Neural cell (in vitro differentiated cells): ENCODE data around the gene FFAR3. TPM values are rescaled to one million over a fixed set of nuclear protein-coding genes. Genes with fewer than 3 reads are reported as not detected.

Experiments
- H2AFZ ChIP-seq: fragments of 200-600, 300-800 bp; sonication (generic), shearing (Covaris generic); 2 replicates; pipeline ENCODE4 v1.6.0; 2014; ENCODE audit warnings: low read depth, mild to moderate bottlenecking, antibody characterized with exemption, low read length, moderate library complexity
- H3F3A ChIP-seq: fragments of 200-600 bp; shearing (Covaris generic); 2 replicates; pipeline ENCODE4 v1.6.1; 2016; ENCODE audit warnings: mild to moderate bottlenecking, moderate library complexity, mixed read lengths, antibody characterized with exemption, low read length; ENCODE audit not compliant: insufficient read depth, poor library complexity, severe bottlenecking
- H3K27ac ChIP-seq: fragments of 200-600, 300-800 bp; sonication (generic), shearing (Covaris generic); 2 replicates; pipeline ENCODE4 v1.5.1; 2014; ENCODE audit warnings: mild to moderate bottlenecking, low read length, moderate library complexity
- H3K27me3 ChIP-seq: fragments of 300-800, 200-600 bp; sonication (generic), shearing (Covaris generic); 2 replicates; pipeline ENCODE4 v1.6.0; 2014; ENCODE audit warnings: mild to moderate bottlenecking, low read depth, low read length, moderate library complexity; ENCODE audit not compliant: insufficient read depth
- H3K36me3 ChIP-seq: fragments of 300-800, 200-600 bp; sonication (generic), shearing (Covaris generic); 2 replicates; pipeline ENCODE4 v1.5.1; 2014; ENCODE audit warnings: mild to moderate bottlenecking, antibody characterized with exemption, low read length, moderate library complexity; ENCODE audit not compliant: insufficient read depth
- H3K4me2 ChIP-seq: fragments of 300-800, 200-600 bp; sonication (generic), shearing (Covaris generic); 2 replicates; pipeline ENCODE4 v1.6.0; 2014; ENCODE audit warnings: mild to moderate bottlenecking, low read length
- H3K4me3 ChIP-seq: fragments of 300-800, 200-600 bp; sonication (generic), shearing (Covaris generic); 2 replicates; pipeline ENCODE4 v1.5.1; 2014; ENCODE audit warnings: mild to moderate bottlenecking, low read length, moderate library complexity
- H3K79me2 ChIP-seq: fragments of 200-600 bp; shearing (Covaris generic); replicated peaks from 2 replicates; pipeline ENCODE4 v1.6.0; 2014; ENCODE audit warnings: mild to moderate bottlenecking, low read length, moderate library complexity; ENCODE audit not compliant: insufficient read depth
- H3K9ac ChIP-seq: fragments of 300-800, 200-600 bp; sonication (generic), shearing (Covaris generic); 2 replicates; pipeline ENCODE4 v1.6.1; 2016; ENCODE audit warnings: mild to moderate bottlenecking, low read length, mixed read lengths
- H3K9me2 ChIP-seq: fragments of 200-600 bp; shearing (Covaris generic); 2 replicates; pipeline ENCODE4 v1.6.1; 2016; ENCODE audit warnings: mild to moderate bottlenecking, low read length, mixed read lengths; ENCODE audit not compliant: insufficient read depth
- H3K9me3 ChIP-seq: fragments of 200-600, 300-800 bp; sonication (generic), shearing (Covaris generic); 2 replicates; pipeline ENCODE4 v1.6.1; 2016; ENCODE audit warnings: mild to moderate bottlenecking, mixed run types, low read length, moderate library complexity, mixed read lengths
- H4K20me1 ChIP-seq: fragments of 200-600 bp; shearing (Covaris generic); 2 replicates; pipeline ENCODE4 v1.6.1; 2016; ENCODE audit warnings: mild to moderate bottlenecking, mixed run types; ENCODE audit not compliant: insufficient read depth
- CTCF ChIP-seq: fragments of 450-650 bp; IDR thresholded peaks from 2 replicates; pipeline ENCODE4 v1.5.1; 2014; ENCODE audit warnings: antibody characterized with exemption, mild to moderate bottlenecking, moderate library complexity; ENCODE audit not compliant: poor library complexity, severe bottlenecking
- EP300 ChIP-seq: fragments of 450-650 bp; conservative IDR thresholded peaks from 2 replicates; pipeline ENCODE4 v1.6.1; 2014; ENCODE audit warnings: antibody characterized with exemption, mild to moderate bottlenecking, moderate library complexity; ENCODE audit not compliant: poor library complexity, severe bottlenecking
- EZH2 ChIP-seq: fragments of 200-600, 300-800 bp; shearing (Covaris generic), sonication (generic); IDR thresholded peaks from 2 replicates; pipeline ENCODE4 v1.6.1; 2014; ENCODE audit warnings: antibody characterized with exemption, low read length, borderline replicate concordance, mild to moderate bottlenecking; ENCODE audit not compliant: insufficient read depth, poor library complexity, severe bottlenecking
- MXI1 ChIP-seq: fragments of 450-650 bp; conservative IDR thresholded peaks from 2 replicates; pipeline ENCODE4 v1.6.1; 2014; ENCODE audit warnings: antibody characterized with exemption, mild to moderate bottlenecking; ENCODE audit not compliant: poor library complexity, severe bottlenecking
- POLR2AphosphoS5 ChIP-seq: IDR thresholded peaks from 2 replicates; pipeline ENCODE4 v1.6.1; 2012
- RAD21 ChIP-seq: fragments of 450-650 bp; conservative IDR thresholded peaks from 2 replicates; pipeline ENCODE4 v1.6.1; 2014; ENCODE audit warnings: antibody characterized with exemption, mild to moderate bottlenecking, moderate library complexity
- REST ChIP-seq: IDR thresholded peaks from 2 replicates; pipeline ENCODE4 v1.6.1; 2012; ENCODE audit warnings: borderline replicate concordance
- SMC3 ChIP-seq: fragments of 450-650 bp; conservative IDR thresholded peaks from 2 replicates; pipeline ENCODE4 v1.6.1; 2014; ENCODE audit warnings: antibody characterized with exemption, mild to moderate bottlenecking, moderate library complexity; ENCODE audit not compliant: poor library complexity
- TAF1 ChIP-seq: IDR thresholded peaks from 2 replicates; pipeline ENCODE4 v1.6.1; 2012; ENCODE audit warnings: low read depth
- polyA plus RNA-seq: library from polyadenylated mRNA; depleted of rRNA; stranded (reverse); fragments of >200 nt; gene quantifications from 2 replicates; pipeline ENCODE4 v1.2.3, GENCODE V29; 2014

Gene FFAR3
- polyA plus RNA-seq, 1 donor from 2014 or later = not detected

- H3K27ac ChIP-seq = no peak overlapping the region
- no peak overlapping the region for H3K4me2 ChIP-seq
- no peak overlapping the region for H3K4me3 ChIP-seq
- H3F3A ChIP-seq = no peaks in the 10 kb centered on the region
- no peaks in the 10 kb centered on the region for H4K20me1 ChIP-seq
- no peaks in the 10 kb centered on the region for H3K9me2 ChIP-seq
- H3K9ac ChIP-seq = no peak overlapping the region
- TF ChIP-seq MXI1 = no peak
- TF ChIP-seq TAF1 = no peak
- no peak for TF ChIP-seq CTCF
- no peak for TF ChIP-seq SMC3
- TF ChIP-seq REST = no peak
- TF ChIP-seq RAD21 = no peak
- TF ChIP-seq POLR2AphosphoS5 = no peak
- no peak for TF ChIP-seq EZH2
- no peak for TF ChIP-seq EP300
- H3K9me3 ChIP-seq = no peaks in the 10 kb centered on the region
- no peak overlapping the region for H2AFZ ChIP-seq
- H3K27me3 ChIP-seq = no peaks in the 10 kb centered on the region
- no peaks in the 10 kb centered on the region for H3K36me3 ChIP-seq
- H3K79me2 ChIP-seq = no peaks in the 10 kb centered on the region
Measured at GRCh38 chr19:35388277-35389054, 30.2 kb downstream of the FFAR3 start.

GRCh38 chr19:35389192-35389861 is 31.1 kb downstream of the FFAR3 start:
- TF ChIP-seq REST (no peak), TAF1 (no peak), EZH2 (no peak), CTCF (no peak), SMC3 (no peak), EP300 (no peak), POLR2AphosphoS5 (no peak), RAD21 (no peak), MXI1 (no peak)
- Histone ChIP-seq H3K4me3 (no peak overlapping the region), H3K9ac (no peak overlapping the region), H3K4me2 (no peak overlapping the region), H3K9me3 (no peaks in the 10 kb centered on the region), H4K20me1 (no peaks in the 10 kb centered on the region), H2AFZ (no peak overlapping the region), H3F3A (no peaks in the 10 kb centered on the region), H3K36me3 (no peaks in the 10 kb centered on the region), H3K79me2 (no peaks in the 10 kb centered on the region), H3K27ac (no peak overlapping the region), H3K27me3 (no peaks in the 10 kb centered on the region), H3K9me2 (no peaks in the 10 kb centered on the region)
